ENCODE results near the gene TMEM121.
A peak's percentile ranks its signal among the peaks of the same experiment; 100 is the strongest.

Gene TMEM121

DNA sequence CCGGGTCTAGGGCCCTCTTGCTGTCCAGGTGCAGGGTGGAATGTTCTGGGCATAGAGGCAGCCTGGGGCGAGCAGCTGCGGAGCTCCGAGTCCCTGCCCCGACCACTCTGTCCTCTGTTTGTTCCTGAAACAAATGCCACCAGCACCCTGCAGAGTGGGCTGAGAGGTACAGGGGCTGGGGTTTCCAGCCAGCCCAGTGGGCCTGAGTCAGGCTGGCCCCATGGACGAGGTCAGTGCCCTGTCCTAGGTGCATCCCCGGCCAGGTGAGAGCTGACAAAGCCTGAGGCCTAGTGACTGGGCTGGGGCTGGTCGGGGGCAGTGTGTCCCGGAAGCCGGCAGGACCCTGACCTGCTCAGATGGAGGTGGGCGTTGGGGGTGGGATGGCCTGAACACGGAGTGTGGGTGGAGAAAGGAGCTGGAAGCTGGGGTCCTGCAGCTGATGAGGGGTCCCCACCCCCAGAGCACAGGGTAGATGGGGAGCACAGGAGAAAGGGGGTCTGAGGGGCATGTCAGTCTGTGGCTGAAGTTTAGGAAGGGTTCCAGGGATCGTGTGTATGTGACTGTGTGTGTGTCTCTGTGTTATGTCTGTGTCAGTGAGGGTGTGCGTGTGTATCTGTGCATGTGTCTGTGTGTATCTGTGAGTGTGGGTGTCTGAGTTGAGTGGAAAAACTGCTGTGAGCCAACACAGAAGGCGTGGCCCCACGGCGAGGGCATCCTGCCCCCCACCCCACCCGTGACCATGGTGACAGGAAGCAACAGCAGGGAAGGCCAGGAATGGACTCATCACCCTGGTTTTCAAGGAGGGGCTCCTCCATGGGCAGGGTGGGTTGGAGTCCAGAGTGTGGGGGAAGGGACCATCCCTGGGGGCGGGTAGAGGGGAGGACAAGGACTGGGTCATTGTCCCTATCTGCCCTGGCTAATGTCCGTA, 42.0 kb upstream of the TMEM121 start:
- in situ Hi-C loops (cut with HindIII; ENCODE audit: low sequenced_read_pairs) = no loop called here
- H3K4me3 ChIP-seq (ENCODE audit: low read depth, low read length) = no peak overlapping the region
- TF ChIP-seq, protein P1, sequence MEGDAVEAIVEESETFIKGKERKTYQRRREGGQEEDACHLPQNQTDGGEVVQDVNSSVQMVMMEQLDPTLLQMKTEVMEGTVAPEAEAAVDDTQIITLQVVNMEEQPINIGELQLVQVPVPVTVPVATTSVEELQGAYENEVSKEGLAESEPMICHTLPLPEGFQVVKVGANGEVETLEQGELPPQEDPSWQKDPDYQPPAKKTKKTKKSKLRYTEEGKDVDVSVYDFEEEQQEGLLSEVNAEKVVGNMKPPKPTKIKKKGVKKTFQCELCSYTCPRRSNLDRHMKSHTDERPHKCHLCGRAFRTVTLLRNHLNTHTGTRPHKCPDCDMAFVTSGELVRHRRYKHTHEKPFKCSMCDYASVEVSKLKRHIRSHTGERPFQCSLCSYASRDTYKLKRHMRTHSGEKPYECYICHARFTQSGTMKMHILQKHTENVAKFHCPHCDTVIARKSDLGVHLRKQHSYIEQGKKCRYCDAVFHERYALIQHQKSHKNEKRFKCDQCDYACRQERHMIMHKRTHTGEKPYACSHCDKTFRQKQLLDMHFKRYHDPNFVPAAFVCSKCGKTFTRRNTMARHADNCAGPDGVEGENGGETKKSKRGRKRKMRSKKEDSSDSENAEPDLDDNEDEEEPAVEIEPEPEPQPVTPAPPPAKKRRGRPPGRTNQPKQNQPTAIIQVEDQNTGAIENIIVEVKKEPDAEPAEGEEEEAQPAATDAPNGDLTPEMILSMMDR (IDR thresholded peaks at IDR 0.05; ENCODE audit: low read depth, low read length) = no peak
- no peak for DNase-seq (ENCODE audit: low read depth, low spot score)

DNA sequence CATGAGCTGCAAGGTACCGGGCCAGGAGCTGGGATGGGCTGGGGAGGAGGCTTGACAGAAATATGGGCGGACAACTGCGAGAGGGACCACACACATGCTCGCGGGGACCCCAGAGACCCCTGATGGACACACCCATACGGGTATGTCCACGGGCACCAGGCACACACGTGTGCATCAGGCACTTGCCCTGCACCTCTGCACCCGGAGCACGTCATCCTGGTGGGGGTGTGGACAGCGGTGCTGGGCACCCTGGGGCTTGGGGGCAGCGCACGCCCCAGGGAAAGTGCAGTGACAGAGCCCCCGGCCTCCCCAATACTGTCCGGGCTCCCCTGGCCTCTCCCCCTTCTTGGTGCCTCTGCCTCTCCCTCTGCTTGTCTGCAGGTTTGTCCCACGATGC, 41.4 kb upstream of the TMEM121 start:
- in situ Hi-C loops (cut with HindIII; ENCODE audit: low sequenced_read_pairs) = no loop called here
- no peak overlapping the region for H3K4me3 ChIP-seq (ENCODE audit: low read depth, low read length)
- DNase-seq (ENCODE audit: low read depth, low spot score) = no peak
- TF ChIP-seq, protein P1 (IDR thresholded peaks at IDR 0.05; ENCODE audit: low read depth, low read length) = no peak

DNA sequence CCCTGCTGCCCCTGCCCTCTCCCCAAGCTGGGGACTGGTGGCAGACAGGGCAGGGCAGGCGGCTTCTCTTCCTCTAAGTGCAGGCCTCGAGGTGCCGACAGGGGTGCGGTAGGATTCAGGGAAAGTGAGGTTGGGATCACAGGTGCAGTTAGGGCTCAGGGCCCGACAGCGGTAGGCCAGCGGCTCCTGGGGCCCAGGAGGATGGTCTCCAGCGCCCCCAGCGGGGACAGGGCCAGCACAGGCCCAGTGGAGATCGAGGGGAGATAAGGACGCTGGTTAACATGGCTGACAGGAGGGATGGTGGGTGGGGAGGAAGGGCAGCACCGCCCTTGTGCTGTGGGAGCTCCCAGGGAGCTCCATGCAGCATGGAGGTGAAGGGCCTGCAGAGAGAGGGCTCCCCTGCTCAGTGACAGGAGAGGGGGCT, 40.6 kb upstream of the TMEM121 start:
- no peak for DNase-seq (ENCODE audit: low read depth, low spot score)
- in situ Hi-C loops (cut with HindIII; ENCODE audit: low sequenced_read_pairs) = no loop called here
- TF ChIP-seq, protein P1 (IDR thresholded peaks at IDR 0.05; ENCODE audit: low read depth, low read length) = peak; percentile 50
- no peak overlapping the region for H3K4me3 ChIP-seq (ENCODE audit: low read depth, low read length)

DNA sequence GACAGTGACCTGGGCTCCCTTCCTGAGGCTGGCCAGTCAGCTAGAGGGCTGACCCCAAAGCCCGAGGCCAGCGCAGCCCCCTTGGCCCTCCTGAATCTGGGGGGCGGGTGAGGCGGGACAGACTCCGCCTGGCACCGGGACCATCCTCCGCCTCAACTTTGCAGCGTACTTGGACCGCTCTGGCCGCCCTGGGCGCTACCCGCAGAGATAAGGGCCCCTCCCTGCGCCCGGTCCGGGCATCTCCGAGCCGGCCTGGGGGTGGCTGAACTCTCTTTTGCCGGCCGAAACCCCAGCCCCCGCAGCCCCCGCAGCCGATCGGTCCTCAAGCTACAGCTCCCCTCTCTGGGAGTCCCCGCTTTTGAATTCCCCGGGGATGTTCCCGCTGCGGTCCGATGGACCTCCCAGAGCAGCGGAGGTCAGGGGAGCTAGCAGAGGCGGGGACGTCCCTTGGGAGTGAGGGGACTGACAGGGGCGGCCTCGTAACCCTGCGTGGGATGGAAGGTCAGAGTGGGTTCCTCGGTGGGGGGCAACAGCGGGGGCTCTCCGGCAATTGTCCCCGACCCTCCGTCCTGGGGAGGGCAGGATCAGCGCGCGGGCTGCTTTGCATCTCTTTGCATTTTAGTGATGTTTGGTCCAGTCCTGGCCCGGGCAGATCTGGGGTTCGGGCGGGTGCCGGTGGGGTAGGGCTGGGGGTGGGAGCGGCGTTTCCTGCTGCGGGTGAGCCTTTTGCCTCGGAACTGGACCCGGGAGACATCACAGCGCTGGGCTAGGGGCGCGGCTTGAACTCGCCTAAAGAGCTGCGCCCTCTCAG, 40.0 kb upstream of the TMEM121 start, which contains the start of gene CRIP1:
CRIP1 (plus strand) TSS at position 724 of the 811 bp plus-strand sequence. CDS start 374 bp downstream, outside the sequence.
- in situ Hi-C loops (cut with HindIII; ENCODE audit: low sequenced_read_pairs) = no loop called here
- H3K4me3 ChIP-seq (ENCODE audit: low read depth, low read length) = no peak within 1 kb of the TSS
- no peak for DNase-seq (ENCODE audit: low read depth, low spot score)
- TF ChIP-seq, protein P1 (IDR thresholded peaks at IDR 0.05; ENCODE audit: low read depth, low read length) = no peak

DNA sequence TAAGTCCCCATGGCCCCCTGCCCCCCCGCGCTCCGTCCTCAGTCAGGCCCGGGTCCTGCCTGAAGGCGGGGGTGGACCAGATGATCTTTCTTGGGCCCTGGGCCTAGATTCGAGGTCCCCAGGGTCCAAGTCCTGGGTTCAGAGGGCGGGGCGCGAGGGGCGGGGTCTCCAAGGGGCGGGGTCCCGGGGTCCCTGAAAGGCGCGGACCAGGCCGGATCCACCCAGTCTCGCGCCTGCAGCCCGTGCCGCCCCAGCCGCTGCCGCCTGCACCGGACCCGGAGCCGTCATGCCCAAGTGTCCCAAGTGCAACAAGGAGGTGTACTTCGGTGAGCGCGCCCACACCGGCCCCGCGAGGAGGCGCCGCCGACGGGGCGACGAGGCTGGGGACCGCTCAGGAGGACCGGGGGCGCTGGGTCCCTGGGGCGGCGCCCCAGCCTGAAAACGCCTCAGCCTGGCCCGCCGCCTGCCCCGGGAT, 39.4 kb upstream of the TMEM121 start:
- DNase-seq (ENCODE audit: low read depth, low spot score) = no peak
- in situ Hi-C loops (cut with HindIII; ENCODE audit: low sequenced_read_pairs) = no loop called here
- H3K4me3 ChIP-seq (ENCODE audit: low read depth, low read length) = no peak overlapping the region
- TF ChIP-seq, protein P1 (IDR thresholded peaks at IDR 0.05; ENCODE audit: low read depth, low read length) = no peak

DNA sequence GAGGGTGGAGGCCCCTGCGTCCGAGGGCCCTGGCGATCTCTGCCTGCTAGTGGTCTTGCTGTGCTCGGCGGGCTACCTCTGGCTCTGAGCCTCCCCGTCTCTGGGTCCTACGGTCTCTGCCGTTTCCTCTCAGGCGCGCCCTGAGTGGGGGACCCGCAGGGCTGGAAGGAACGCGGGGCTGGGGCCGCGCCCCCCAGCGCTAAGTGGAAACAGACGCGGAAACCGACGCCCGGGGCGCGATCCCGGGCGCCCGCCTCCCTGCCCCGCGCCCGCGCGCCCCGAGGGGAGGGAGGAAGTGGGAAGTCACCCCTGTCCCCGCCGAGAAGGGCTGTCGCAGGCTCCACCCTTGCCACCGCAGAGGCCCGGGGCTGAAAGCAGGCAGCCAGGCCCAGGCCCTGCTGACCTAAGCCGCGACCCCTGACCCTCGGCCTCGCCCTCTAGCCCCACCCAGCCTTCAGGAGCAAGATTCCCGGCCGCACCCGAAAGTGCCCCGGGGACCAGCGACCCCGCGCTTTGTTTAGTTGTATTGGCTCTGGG, 38.9 kb upstream of the TMEM121 start:
- in situ Hi-C loops (cut with HindIII; ENCODE audit: low sequenced_read_pairs) = no loop called here
- no peak for DNase-seq (ENCODE audit: low read depth, low spot score)
- TF ChIP-seq, protein P1 (IDR thresholded peaks at IDR 0.05; ENCODE audit: low read depth, low read length) = no peak
- H3K4me3 ChIP-seq (ENCODE audit: low read depth, low read length) = no peak overlapping the region
